ENCODE measurements around the gene RASSF7.

GRCh38 chr11:561148-562003 lies 606 bp downstream of the RASSF7 start:
- TF ChIP-seq CTCF (conservative IDR thresholded peaks at IDR 0.05; ENCODE audit: low read length) (no peak), EZH2phosphoT487 (IDR thresholded peaks at IDR 0.05; ENCODE audit: borderline replicate concordance, low read depth, low read length) (no peak)

All from OCI-LY7 (cell line).